Type B pancreatic cell (in vitro differentiated cells): ENCODE data around the gene PLEKHA6. TPM values are rescaled to one million over a fixed set of nuclear protein-coding genes. Genes with fewer than 3 reads are reported as not detected.
A peak's percentile ranks its signal among the peaks of the same experiment; 100 is the strongest.

Experiments
- DNase-seq: peaks from one replicate; pipeline ENCODE4 v3.0.0; 2021; ENCODE audit warnings: mixed read lengths; ENCODE audit not compliant: unreplicated experiment; ENCODE audit errors: extremely low spot score
- H3K27ac Mint-ChIP-seq: 2 replicates; pipeline ENCODE4 v1.8.0; 2021; ENCODE audit warnings: mild to moderate bottlenecking, mixed read lengths
- H3K27me3 Mint-ChIP-seq: 2 replicates; pipeline ENCODE4 v1.8.0; 2021; ENCODE audit warnings: mixed read lengths
- H3K36me3 Mint-ChIP-seq: 2 replicates; pipeline ENCODE4 v1.8.0; 2021; ENCODE audit warnings: mixed read lengths
- H3K4me1 Mint-ChIP-seq: one replicate; pipeline ENCODE4 v1.8.0; 2021; ENCODE audit warnings: mixed read lengths; ENCODE audit not compliant: unreplicated experiment
- H3K4me3 Mint-ChIP-seq: 2 replicates; pipeline ENCODE4 v1.8.0; 2021; ENCODE audit warnings: mild to moderate bottlenecking, mixed read lengths
- H3K9me3 Mint-ChIP-seq: 2 replicates; pipeline ENCODE4 v1.8.0; 2021; ENCODE audit warnings: mixed read lengths
- total RNA-seq: library from RNA; stranded (reverse); gene quantifications from 2 replicates; pipeline ENCODE4 v1.2.1, GENCODE V29; 2021; ENCODE audit warnings: low replicate concordance
- TF ChIP-seq, protein P1 (sequence below): fragments of 200-600 bp; sonication (generic); conservative IDR thresholded peaks from 2 replicates; pipeline ENCODE4 v1.5.0; 2021; ENCODE audit warnings: antibody characterized with exemption, mild to moderate bottlenecking

Gene PLEKHA6
- total RNA-seq, 1 donor from 2014 or later = 37.8 TPM

DNA sequence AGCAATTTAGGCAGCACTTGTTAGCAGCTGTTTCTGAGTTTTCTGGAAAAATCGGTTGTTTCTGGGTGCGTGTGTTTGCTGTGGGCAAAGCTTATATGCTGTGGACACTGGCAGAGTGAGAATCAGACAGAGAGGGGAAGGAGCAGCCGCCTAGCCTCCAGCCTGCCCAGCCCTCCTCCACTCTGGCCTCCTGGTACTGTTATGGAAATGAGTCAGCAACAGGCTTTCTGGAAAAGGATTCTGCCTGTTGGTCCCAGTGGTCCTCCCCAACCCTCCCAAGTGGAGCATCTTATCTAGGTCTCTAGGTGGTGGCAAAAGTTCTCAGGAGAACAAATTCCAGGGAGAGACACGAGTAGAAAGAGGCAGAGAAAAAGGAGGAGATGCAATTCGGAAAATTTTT lies 103.8 kb downstream of the PLEKHA6 start:
- TF ChIP-seq, protein P1, sequence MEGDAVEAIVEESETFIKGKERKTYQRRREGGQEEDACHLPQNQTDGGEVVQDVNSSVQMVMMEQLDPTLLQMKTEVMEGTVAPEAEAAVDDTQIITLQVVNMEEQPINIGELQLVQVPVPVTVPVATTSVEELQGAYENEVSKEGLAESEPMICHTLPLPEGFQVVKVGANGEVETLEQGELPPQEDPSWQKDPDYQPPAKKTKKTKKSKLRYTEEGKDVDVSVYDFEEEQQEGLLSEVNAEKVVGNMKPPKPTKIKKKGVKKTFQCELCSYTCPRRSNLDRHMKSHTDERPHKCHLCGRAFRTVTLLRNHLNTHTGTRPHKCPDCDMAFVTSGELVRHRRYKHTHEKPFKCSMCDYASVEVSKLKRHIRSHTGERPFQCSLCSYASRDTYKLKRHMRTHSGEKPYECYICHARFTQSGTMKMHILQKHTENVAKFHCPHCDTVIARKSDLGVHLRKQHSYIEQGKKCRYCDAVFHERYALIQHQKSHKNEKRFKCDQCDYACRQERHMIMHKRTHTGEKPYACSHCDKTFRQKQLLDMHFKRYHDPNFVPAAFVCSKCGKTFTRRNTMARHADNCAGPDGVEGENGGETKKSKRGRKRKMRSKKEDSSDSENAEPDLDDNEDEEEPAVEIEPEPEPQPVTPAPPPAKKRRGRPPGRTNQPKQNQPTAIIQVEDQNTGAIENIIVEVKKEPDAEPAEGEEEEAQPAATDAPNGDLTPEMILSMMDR = no peak
- no peaks in the 10 kb centered on the region for H3K9me3 Mint-ChIP-seq
- DNase-seq = no peak
- H3K27me3 Mint-ChIP-seq = no peaks in the 10 kb centered on the region
- H3K27ac Mint-ChIP-seq = peak overlapping the region; percentile 66
- no peak overlapping the region for H3K4me3 Mint-ChIP-seq
- H3K36me3 Mint-ChIP-seq = peaks cover 16% of the 10 kb centered on the region
- peaks cover 17% of the 10 kb centered on the region for H3K4me1 Mint-ChIP-seq

DNA sequence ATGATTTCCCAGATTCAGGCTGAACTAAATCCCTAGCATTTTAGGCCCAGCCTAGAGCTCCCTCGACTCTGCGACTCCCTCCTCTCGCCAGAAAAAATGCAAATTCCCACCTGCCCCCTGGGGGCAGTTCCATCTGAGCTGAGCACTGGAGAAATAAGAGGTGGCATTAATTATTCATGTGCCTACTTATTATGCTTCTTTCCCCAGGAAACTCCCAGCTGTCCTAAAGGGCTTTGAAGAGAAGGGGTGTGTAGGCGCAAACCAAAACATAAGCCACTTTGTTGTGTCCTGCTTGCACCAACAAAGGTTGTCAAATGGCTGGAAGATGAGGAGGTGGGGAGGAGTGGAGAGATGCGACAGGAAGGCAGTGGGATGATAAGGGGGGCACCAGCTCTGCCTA lies 104.5 kb downstream of the PLEKHA6 start:
- TF ChIP-seq, protein P1 = no peak
- no peak overlapping the region for H3K4me3 Mint-ChIP-seq
- H3K27me3 Mint-ChIP-seq = no peaks in the 10 kb centered on the region
- H3K36me3 Mint-ChIP-seq = peaks cover 16% of the 10 kb centered on the region
- peak overlapping the region; percentile 66 for H3K27ac Mint-ChIP-seq
- no peaks in the 10 kb centered on the region for H3K9me3 Mint-ChIP-seq
- H3K4me1 Mint-ChIP-seq = peaks cover 19% of the 10 kb centered on the region
- DNase-seq = no peak

DNA sequence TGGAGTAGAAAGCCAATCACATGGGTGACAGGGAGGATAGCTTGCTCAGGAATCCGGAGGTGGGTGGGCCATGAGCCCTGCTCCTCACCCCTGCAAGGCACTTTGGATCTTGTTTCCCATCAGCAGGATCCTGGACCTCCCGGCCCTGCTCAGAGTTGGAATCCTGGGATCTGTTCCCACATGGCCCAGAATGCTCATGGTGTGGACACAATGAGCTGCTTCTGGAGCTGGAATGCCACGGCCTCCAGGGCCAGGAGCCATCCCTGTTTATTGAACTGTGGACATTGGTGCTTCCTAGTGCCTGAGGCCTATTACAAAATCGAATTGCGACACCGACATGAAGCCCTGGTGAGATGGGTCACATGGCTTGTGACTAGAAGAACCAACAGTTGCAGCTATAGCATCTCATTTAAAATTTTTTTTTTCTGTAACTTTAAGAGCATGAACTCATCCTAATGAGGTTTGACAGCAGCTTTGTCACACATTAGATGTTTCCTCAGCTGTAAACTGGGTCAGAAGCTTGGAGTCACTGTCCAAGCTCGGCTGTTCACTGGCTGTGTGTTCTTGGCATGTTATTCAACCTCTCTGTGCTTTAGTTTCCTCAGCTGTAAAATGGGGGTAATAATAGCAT lies 105.6 kb downstream of the PLEKHA6 start:
- Mint-ChIP-seq H3K4me1 (peaks cover 26% of the 10 kb centered on the region), H3K27ac (no peak overlapping the region)
- no peak for DNase-seq

GRCh38 chr1:204251926-204252689 lies 107.6 kb downstream of the PLEKHA6 start:
- H3K9me3 Mint-ChIP-seq = no peaks in the 10 kb centered on the region
- H3K27ac Mint-ChIP-seq = peak overlapping the region; percentile 50
- H3K27me3 Mint-ChIP-seq = no peaks in the 10 kb centered on the region
- peaks cover 12% of the 10 kb centered on the region for H3K36me3 Mint-ChIP-seq
- no peak overlapping the region for H3K4me3 Mint-ChIP-seq
- TF ChIP-seq, protein P1 = no peak
- DNase-seq = no peak
- H3K4me1 Mint-ChIP-seq = peaks cover 26% of the 10 kb centered on the region

More for the DNA sequence above, 105.6 kb downstream of the PLEKHA6 start:
- TF ChIP-seq, protein P1 = no peak
- no peaks in the 10 kb centered on the region for H3K27me3 Mint-ChIP-seq
- peaks cover 16% of the 10 kb centered on the region for H3K36me3 Mint-ChIP-seq
- no peaks in the 10 kb centered on the region for H3K9me3 Mint-ChIP-seq
- no peak overlapping the region for H3K4me3 Mint-ChIP-seq

DNA sequence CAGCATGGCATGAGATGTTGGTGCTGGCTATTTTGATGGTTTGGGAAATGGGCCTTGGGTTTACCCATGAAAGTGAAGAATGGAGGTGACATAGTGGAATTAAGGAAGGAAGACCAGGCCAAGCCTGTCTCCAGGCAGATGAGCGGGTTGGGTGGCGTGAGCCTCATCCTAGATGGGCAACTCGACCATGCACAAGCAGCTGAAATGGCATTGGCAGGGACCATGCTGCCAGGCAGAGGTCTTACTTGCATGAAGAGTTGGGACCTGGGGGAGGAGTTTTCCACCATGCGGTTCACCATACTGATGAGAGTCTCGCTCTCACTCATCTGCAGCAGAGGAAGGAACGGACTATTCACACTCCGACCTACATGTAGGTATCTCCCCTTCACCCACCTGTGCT lies 108.4 kb downstream of the PLEKHA6 start:
- no peaks in the 10 kb centered on the region for H3K27me3 Mint-ChIP-seq
- no peak for DNase-seq
- TF ChIP-seq, protein P1 = no peak
- no peaks in the 10 kb centered on the region for H3K9me3 Mint-ChIP-seq
- H3K4me1 Mint-ChIP-seq = peaks cover 23% of the 10 kb centered on the region
- no peak overlapping the region for H3K27ac Mint-ChIP-seq
- no peak overlapping the region for H3K4me3 Mint-ChIP-seq
- H3K36me3 Mint-ChIP-seq = peaks cover 12% of the 10 kb centered on the region
